Endodermal cell (in vitro differentiated cells): Measurements from ENCODE around the gene CALD1. TPM values are rescaled to one million over a fixed set of nuclear protein-coding genes. Genes with fewer than 3 reads are reported as not detected.

Source experiments
- DNase-seq: peaks from one replicate; pipeline ENCODE4 v3.0.0-alpha.2; 2017
- H3K27ac ChIP-seq: 2 replicates; pipeline ENCODE4 v1.5.1; 2013; ENCODE audit warnings: mild to moderate bottlenecking, low read depth, low read length, moderate library complexity
- H3K27me3 ChIP-seq: 2 replicates; pipeline ENCODE4 v1.6.1; 2013; ENCODE audit warnings: mild to moderate bottlenecking, low read length, moderate library complexity; ENCODE audit not compliant: insufficient read depth, control insufficient read depth, poor library complexity, severe bottlenecking
- H3K36me3 ChIP-seq: 2 replicates; pipeline ENCODE4 v1.7.0; 2013; ENCODE audit warnings: mild to moderate bottlenecking, low read length, moderate library complexity; ENCODE audit not compliant: control insufficient read depth, insufficient read depth
- H3K4me1 ChIP-seq: one replicate; pipeline ENCODE4 v1.7.0; 2013; ENCODE audit warnings: low read length; ENCODE audit not compliant: control insufficient read depth, insufficient read depth
- H3K4me3 ChIP-seq: 2 replicates; pipeline ENCODE4 v1.5.1; 2013; ENCODE audit warnings: mild to moderate bottlenecking, low read length, moderate library complexity
- H3K9ac ChIP-seq: 2 replicates; pipeline ENCODE4 v1.6.1; 2013; ENCODE audit warnings: mild to moderate bottlenecking, low read length, moderate library complexity; ENCODE audit not compliant: poor library complexity, severe bottlenecking; ENCODE audit errors: extremely low read depth
- H3K9me3 ChIP-seq: 2 replicates; pipeline ENCODE4 v1.6.1; 2013; ENCODE audit warnings: mild to moderate bottlenecking, low read length, moderate library complexity; ENCODE audit not compliant: control insufficient read depth
- H3K27ac Mint-ChIP-seq: 2 replicates; pipeline ENCODE4 v1.8.0; 2020; ENCODE audit warnings: mixed read lengths
- H3K27me3 Mint-ChIP-seq: 2 replicates; pipeline ENCODE4 v1.8.0; 2021; ENCODE audit warnings: mild to moderate bottlenecking, mixed read lengths; ENCODE audit not compliant: insufficient read depth
- H3K36me3 Mint-ChIP-seq: 2 replicates; pipeline ENCODE4 v1.8.0; 2020; ENCODE audit warnings: low read depth, mixed read lengths
- H3K4me1 Mint-ChIP-seq: 2 replicates; pipeline ENCODE4 v1.8.0; 2020; ENCODE audit warnings: mixed read lengths
- H3K4me3 Mint-ChIP-seq: 2 replicates; pipeline ENCODE4 v1.8.0; 2020; ENCODE audit warnings: mild to moderate bottlenecking, moderate library complexity, mixed read lengths
- H3K9me3 Mint-ChIP-seq: 2 replicates; pipeline ENCODE4 v1.8.0; 2020; ENCODE audit warnings: mild to moderate bottlenecking, mixed read lengths
- WGBS, 2 experiments: methylation state at CpG; one replicate each; pipeline versions ENCODE4 v1.1.5 to v1.1.7; 2013; ENCODE audit warnings: missing lambda C conversion rate in 2 of 2, mixed read lengths in 1 of 2; ENCODE audit not compliant: insufficient coverage in 1 of 2, insufficient read length in 1 of 2; 5-methylcytosine and 5-hydroxymethylcytosine counted together
- total RNA-seq, 2 donors: library from RNA; stranded (reverse); fragmentation: NEBNext Ultra II Directional in 1 of 2; extraction: Animal tissue kit (Norgen Biotek cat#: 25700) in 1 of 2; gene quantifications; 2 replicates in 1 of 2; 3 replicates in 1 of 2; pipeline ENCODE4 v1.2.1, GENCODE V29; 2021
- TF ChIP-seq, protein P1 (sequence below): fragments of 200-600 bp; sonication (generic); conservative IDR thresholded peaks from 2 replicates; pipeline ENCODE4 v1.5.0; 2021; ENCODE audit warnings: antibody characterized with exemption, mild to moderate bottlenecking

Gene CALD1
- total RNA-seq, 2 donors from 2014 or later: 111 to 132 TPM

DNA sequence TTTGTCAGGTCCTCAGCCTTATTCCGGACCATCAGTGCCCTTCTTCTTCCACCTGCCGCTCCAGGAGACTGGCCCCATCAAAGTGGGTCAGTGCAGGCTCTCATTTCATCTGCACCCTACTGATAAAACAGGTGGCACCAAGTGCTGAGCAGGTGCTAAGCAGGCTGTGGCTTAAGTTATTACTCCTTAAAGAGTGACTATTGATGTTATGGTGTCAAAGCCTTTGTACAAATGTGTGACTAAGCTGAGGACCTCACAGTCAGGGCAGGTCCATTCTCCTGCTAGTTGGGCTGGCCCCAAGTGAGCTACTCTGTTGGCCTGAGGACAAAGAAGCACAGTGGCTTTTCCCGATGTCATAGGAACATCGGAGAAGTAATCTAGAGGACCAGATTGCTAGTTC is 11.2 kb upstream of the CALD1 start:
- no peaks in the 10 kb centered on the region for H3K36me3 ChIP-seq
- no peak overlapping the region for H3K27ac ChIP-seq
- H3K4me3 Mint-ChIP-seq: no peak overlapping the region
- no peak overlapping the region for H3K9ac ChIP-seq
- H3K4me1 ChIP-seq: no peaks in the 10 kb centered on the region
- H3K4me1 Mint-ChIP-seq: no peaks in the 10 kb centered on the region
- TF ChIP-seq, protein P1, sequence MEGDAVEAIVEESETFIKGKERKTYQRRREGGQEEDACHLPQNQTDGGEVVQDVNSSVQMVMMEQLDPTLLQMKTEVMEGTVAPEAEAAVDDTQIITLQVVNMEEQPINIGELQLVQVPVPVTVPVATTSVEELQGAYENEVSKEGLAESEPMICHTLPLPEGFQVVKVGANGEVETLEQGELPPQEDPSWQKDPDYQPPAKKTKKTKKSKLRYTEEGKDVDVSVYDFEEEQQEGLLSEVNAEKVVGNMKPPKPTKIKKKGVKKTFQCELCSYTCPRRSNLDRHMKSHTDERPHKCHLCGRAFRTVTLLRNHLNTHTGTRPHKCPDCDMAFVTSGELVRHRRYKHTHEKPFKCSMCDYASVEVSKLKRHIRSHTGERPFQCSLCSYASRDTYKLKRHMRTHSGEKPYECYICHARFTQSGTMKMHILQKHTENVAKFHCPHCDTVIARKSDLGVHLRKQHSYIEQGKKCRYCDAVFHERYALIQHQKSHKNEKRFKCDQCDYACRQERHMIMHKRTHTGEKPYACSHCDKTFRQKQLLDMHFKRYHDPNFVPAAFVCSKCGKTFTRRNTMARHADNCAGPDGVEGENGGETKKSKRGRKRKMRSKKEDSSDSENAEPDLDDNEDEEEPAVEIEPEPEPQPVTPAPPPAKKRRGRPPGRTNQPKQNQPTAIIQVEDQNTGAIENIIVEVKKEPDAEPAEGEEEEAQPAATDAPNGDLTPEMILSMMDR: no peak
- DNase-seq: no peak
- H3K9me3 Mint-ChIP-seq: no peaks in the 10 kb centered on the region
- peaks cover 44% of the 10 kb centered on the region for H3K27me3 Mint-ChIP-seq
- WGBS, 2 experiments: 97 to 100% methylated on average over 1 to 4 of the region's 4 CpGs
- no peaks in the 10 kb centered on the region for H3K9me3 ChIP-seq
- H3K36me3 Mint-ChIP-seq: no peaks in the 10 kb centered on the region
- H3K4me3 ChIP-seq: no peak overlapping the region
- peaks cover 32% of the 10 kb centered on the region for H3K27me3 ChIP-seq
- no peak overlapping the region for H3K27ac Mint-ChIP-seq

DNA sequence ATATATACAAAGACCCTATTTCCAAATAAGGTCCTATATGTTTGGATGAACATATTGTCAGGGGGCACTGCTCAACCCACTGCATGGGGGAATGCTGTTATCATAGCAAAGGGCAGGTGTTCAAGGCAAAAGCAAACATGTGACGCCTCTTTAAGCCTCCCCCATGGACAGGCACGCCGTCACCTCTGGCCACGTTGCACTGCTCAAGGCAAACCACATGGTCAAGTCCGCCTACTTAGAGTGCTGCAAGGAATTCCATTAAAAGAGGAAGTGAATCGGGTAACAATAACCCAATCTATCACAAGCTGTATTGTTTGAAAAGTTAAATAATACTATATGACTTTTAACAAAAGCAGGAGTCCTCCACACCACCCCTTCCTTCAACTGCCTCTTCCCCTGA is 8.8 kb upstream of the CALD1 start:
- TF ChIP-seq, protein P1: no peak
- Mint-ChIP-seq H3K4me3 (no peak overlapping the region), H3K27ac (no peak overlapping the region), H3K4me1 (no peaks in the 10 kb centered on the region), H3K27me3 (peaks cover 25% of the 10 kb centered on the region), H3K36me3 (no peaks in the 10 kb centered on the region), H3K9me3 (no peaks in the 10 kb centered on the region)
- peaks cover 14% of the 10 kb centered on the region for H3K27me3 ChIP-seq
- no peak overlapping the region for H3K9ac ChIP-seq
- H3K9me3 ChIP-seq: no peaks in the 10 kb centered on the region
- no peaks in the 10 kb centered on the region for H3K4me1 ChIP-seq
- WGBS, 2 experiments: 84 to 86% methylated on average over 5 of the region's 6 CpGs
- no peak for DNase-seq
- no peaks in the 10 kb centered on the region for H3K36me3 ChIP-seq
- H3K27ac ChIP-seq: no peak overlapping the region
- H3K4me3 ChIP-seq: no peak overlapping the region

DNA sequence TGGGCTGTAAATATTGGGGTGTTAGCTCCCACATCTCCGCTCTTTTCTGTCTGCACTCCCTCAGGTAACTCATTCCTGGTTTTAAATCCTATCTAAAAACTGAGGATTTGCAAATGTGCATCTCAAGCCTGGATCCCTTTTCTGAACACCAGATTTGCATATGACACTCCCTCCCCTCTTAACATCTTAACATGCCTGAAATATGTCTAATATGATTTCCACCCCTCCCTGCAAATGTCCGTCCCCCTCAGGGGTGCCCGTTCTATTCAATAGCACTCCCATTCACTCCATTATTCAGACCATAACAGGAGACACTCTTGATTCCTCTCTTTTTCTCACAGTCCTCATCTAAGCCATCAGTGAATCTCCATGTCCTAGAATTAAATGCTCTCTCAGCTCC is 8.3 kb upstream of the CALD1 start:
- Histone ChIP-seq H3K27ac (no peak overlapping the region), H3K36me3 (no peaks in the 10 kb centered on the region), H3K4me1 (no peaks in the 10 kb centered on the region), H3K9ac (no peak overlapping the region), H3K9me3 (no peaks in the 10 kb centered on the region), H3K27me3 (peaks cover 14% of the 10 kb centered on the region), H3K4me3 (no peak overlapping the region)
- Mint-ChIP-seq H3K9me3 (no peaks in the 10 kb centered on the region), H3K4me3 (no peak overlapping the region), H3K36me3 (no peaks in the 10 kb centered on the region), H3K27me3 (peaks cover 22% of the 10 kb centered on the region), H3K27ac (no peak overlapping the region), H3K4me1 (no peaks in the 10 kb centered on the region)
- TF ChIP-seq, protein P1: no peak
- no peak for DNase-seq
- 89 to 97% methylated on average over 2 to 3 of the region's 3 CpGs for WGBS, 2 experiments
